SK-N-SH treated with all-trans-retinoic acid at 6 μM for 48 hours (cell line): ENCODE results near the gene NCOA6.

Experiments
- ARNTL ChIP-seq: fragments of 450-650 bp; formaldehyde crosslinking; IDR thresholded peaks from 2 replicates; pipeline ENCODE4 v1.5.0; 2020; ENCODE audit warnings: low read depth, mild to moderate bottlenecking, moderate library complexity, borderline replicate concordance
- CSDC2 ChIP-seq: fragments of 250-450 bp; sonication (Bioruptor Pico); IDR thresholded peaks from 2 replicates; pipeline ENCODE4 v1.5.0; 2020; ENCODE audit warnings: mild to moderate bottlenecking, moderate library complexity
- RARB ChIP-seq: fragments of 250-450 bp; sonication (Bioruptor Pico); IDR thresholded peaks from 2 replicates; pipeline ENCODE4 v1.8.0; 2021; ENCODE audit warnings: mild to moderate bottlenecking, moderate library complexity
- SNAI2 ChIP-seq: fragments of 250-450 bp; sonication (Bioruptor Pico); IDR thresholded peaks from 2 replicates; pipeline ENCODE4 v1.5.0; 2020; ENCODE audit warnings: mild to moderate bottlenecking, moderate library complexity
- TOX ChIP-seq: fragments of 250-450 bp; sonication (Bioruptor Pico); IDR thresholded peaks from 2 replicates; pipeline ENCODE4 v1.8.0; 2021; ENCODE audit warnings: mild to moderate bottlenecking, moderate library complexity, borderline replicate concordance
- ZC3H10 ChIP-seq: fragments of 250-450 bp; sonication (Bioruptor Pico); IDR thresholded peaks from 2 replicates; pipeline ENCODE4 v1.5.1; 2021; ENCODE audit warnings: mild to moderate bottlenecking, moderate library complexity
- ZFP3 ChIP-seq: fragments of 250-450 bp; sonication (Bioruptor Pico); IDR thresholded peaks from 2 replicates; pipeline ENCODE4 v1.5.0; 2020; ENCODE audit warnings: mild to moderate bottlenecking, moderate library complexity
- ZFP30 ChIP-seq: fragments of 450-650 bp; formaldehyde crosslinking; IDR thresholded peaks from 2 replicates; pipeline ENCODE4 v1.5.0; 2022; ENCODE audit warnings: mild to moderate bottlenecking, moderate library complexity
- ZNF565 ChIP-seq: fragments of 450-650 bp; formaldehyde crosslinking; conservative IDR thresholded peaks from 2 replicates; pipeline ENCODE4 v1.5.0; 2020; ENCODE audit warnings: low read depth, mild to moderate bottlenecking, moderate library complexity
- ZNF8 ChIP-seq: fragments of 450-650 bp; formaldehyde crosslinking; IDR thresholded peaks from 2 replicates; pipeline ENCODE4 v1.5.0; 2020; ENCODE audit warnings: mild to moderate bottlenecking, moderate library complexity
- TF ChIP-seq, protein P1 (sequence below): fragments of 250-450 bp; sonication (Bioruptor Pico); IDR thresholded peaks from 2 replicates; pipeline ENCODE4 v1.8.0; 2020; ENCODE audit warnings: mild to moderate bottlenecking, moderate library complexity, borderline replicate concordance
- TF ChIP-seq, protein P2 (sequence below): fragments of 250-450 bp; sonication (Bioruptor Pico); IDR thresholded peaks from 2 replicates; pipeline ENCODE4 v1.5.1; 2020; ENCODE audit warnings: low read depth, mild to moderate bottlenecking, moderate library complexity
- TF ChIP-seq, protein P3 (sequence below): fragments of 250-450 bp; sonication (Bioruptor Pico); IDR thresholded peaks from 2 replicates; pipeline ENCODE4 v1.5.0; 2020; ENCODE audit warnings: mild to moderate bottlenecking, moderate library complexity

DNA sequence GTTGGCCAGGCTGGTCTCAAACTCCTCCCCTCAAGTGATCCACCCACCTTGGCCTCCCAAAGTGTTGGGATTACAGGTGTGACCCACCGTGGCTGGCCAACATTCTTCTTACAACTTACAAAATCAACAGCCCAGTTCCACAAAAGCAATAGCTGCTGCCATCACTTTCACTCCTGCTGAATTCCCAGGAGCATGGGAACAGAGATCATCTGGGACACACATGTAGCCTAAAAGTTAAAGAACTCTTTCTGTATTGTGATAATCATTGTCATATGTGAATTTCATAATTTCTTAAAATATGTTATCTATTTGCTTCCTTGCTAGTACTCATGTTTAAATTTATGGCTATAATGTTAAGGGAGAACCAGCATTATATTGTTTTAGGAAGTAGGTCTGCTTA, 51.7 kb downstream of the NCOA6 start:
- no peak for TF ChIP-seq SNAI2
- TF ChIP-seq, protein P1, sequence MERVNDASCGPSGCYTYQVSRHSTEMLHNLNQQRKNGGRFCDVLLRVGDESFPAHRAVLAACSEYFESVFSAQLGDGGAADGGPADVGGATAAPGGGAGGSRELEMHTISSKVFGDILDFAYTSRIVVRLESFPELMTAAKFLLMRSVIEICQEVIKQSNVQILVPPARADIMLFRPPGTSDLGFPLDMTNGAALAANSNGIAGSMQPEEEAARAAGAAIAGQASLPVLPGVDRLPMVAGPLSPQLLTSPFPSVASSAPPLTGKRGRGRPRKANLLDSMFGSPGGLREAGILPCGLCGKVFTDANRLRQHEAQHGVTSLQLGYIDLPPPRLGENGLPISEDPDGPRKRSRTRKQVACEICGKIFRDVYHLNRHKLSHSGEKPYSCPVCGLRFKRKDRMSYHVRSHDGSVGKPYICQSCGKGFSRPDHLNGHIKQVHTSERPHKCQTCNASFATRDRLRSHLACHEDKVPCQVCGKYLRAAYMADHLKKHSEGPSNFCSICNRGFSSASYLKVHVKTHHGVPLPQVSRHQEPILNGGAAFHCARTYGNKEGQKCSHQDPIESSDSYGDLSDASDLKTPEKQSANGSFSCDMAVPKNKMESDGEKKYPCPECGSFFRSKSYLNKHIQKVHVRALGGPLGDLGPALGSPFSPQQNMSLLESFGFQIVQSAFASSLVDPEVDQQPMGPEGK (CRISPR knock-in tag) = no peak
- TF ChIP-seq ZNF565 (CRISPR knock-in tag) = no peak
- no peak for TF ChIP-seq ARNTL (CRISPR knock-in tag)
- no peak for TF ChIP-seq ZFP30 (CRISPR knock-in tag)
- no peak for TF ChIP-seq ZFP3
- TF ChIP-seq, protein P2, sequence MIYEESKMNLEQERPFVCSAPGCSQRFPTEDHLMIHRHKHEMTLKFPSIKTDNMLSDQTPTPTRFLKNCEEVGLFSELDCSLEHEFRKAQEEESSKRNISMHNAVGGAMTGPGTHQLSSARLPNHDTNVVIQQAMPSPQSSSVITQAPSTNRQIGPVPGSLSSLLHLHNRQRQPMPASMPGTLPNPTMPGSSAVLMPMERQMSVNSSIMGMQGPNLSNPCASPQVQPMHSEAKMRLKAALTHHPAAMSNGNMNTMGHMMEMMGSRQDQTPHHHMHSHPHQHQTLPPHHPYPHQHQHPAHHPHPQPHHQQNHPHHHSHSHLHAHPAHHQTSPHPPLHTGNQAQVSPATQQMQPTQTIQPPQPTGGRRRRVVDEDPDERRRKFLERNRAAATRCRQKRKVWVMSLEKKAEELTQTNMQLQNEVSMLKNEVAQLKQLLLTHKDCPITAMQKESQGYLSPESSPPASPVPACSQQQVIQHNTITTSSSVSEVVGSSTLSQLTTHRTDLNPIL (CRISPR knock-in tag) = no peak
- TF ChIP-seq ZNF8 (CRISPR knock-in tag) = no peak
- no peak for TF ChIP-seq ZC3H10 (CRISPR knock-in tag)
- no peak for TF ChIP-seq RARB (CRISPR knock-in tag)
- TF ChIP-seq, protein P3, sequence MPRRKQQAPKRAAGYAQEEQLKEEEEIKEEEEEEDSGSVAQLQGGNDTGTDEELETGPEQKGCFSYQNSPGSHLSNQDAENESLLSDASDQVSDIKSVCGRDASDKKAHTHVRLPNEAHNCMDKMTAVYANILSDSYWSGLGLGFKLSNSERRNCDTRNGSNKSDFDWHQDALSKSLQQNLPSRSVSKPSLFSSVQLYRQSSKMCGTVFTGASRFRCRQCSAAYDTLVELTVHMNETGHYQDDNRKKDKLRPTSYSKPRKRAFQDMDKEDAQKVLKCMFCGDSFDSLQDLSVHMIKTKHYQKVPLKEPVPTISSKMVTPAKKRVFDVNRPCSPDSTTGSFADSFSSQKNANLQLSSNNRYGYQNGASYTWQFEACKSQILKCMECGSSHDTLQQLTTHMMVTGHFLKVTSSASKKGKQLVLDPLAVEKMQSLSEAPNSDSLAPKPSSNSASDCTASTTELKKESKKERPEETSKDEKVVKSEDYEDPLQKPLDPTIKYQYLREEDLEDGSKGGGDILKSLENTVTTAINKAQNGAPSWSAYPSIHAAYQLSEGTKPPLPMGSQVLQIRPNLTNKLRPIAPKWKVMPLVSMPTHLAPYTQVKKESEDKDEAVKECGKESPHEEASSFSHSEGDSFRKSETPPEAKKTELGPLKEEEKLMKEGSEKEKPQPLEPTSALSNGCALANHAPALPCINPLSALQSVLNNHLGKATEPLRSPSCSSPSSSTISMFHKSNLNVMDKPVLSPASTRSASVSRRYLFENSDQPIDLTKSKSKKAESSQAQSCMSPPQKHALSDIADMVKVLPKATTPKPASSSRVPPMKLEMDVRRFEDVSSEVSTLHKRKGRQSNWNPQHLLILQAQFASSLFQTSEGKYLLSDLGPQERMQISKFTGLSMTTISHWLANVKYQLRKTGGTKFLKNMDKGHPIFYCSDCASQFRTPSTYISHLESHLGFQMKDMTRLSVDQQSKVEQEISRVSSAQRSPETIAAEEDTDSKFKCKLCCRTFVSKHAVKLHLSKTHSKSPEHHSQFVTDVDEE (CRISPR knock-in tag) = no peak
- TF ChIP-seq CSDC2 (CRISPR knock-in tag) = no peak
- no peak for TF ChIP-seq TOX (CRISPR knock-in tag)
